Measurements from ENCODE around the gene LSM12.

Gene LSM12

GRCh38 chr17:44095388-44095646, 28.8 kb upstream of the LSM12 start:
- DNase-seq = no peak

- DNase-seq = peak; percentile 51
Measured at GRCh38 chr17:44094701-44095387, 28.4 kb upstream of the LSM12 start.

- no peak for DNase-seq
Measured at GRCh38 chr17:44093231-44093900, 26.9 kb upstream of the LSM12 start.

GRCh38 chr17:44092051-44092450, 25.6 kb upstream of the LSM12 start:
- no peak for DNase-seq

GRCh38 chr17:44091200-44091997, 24.9 kb upstream of the LSM12 start:
- no peak for DNase-seq

GRCh38 chr17:44088254-44088653, 21.8 kb upstream of the LSM12 start:
- DNase-seq = no peak

GRCh38 chr17:44087319-44087718, 20.8 kb upstream of the LSM12 start:
- no peak for DNase-seq

- peak; percentile 15 for DNase-seq
Measured at GRCh38 chr17:44086364-44087311, 20.2 kb upstream of the LSM12 start.

GRCh38 chr17:44085908-44086307, 19.4 kb upstream of the LSM12 start:
- DNase-seq = no peak

- DNase-seq = no peak
Measured at GRCh38 chr17:44084921-44085320, 18.4 kb upstream of the LSM12 start.

- DNase-seq = peak; percentile 27
Measured at GRCh38 chr17:44084131-44084538, 17.7 kb upstream of the LSM12 start.

GRCh38 chr17:44083250-44083849, 16.9 kb upstream of the LSM12 start:
- no peak for DNase-seq

- no peak for DNase-seq
Measured at GRCh38 chr17:44082256-44082927, 15.9 kb upstream of the LSM12 start.

GRCh38 chr17:44081681-44082080, 15.2 kb upstream of the LSM12 start:
- DNase-seq = no peak

- DNase-seq = peak; percentile 72
Measured at GRCh38 chr17:44079877-44080821, 13.7 kb upstream of the LSM12 start.

- DNase-seq = no peak
Measured at GRCh38 chr17:44078412-44078811, 11.9 kb upstream of the LSM12 start.

- peak; percentile 67 for DNase-seq
Measured at GRCh38 chr17:44077595-44077909, 11.1 kb upstream of the LSM12 start.

GRCh38 chr17:44076716-44077594, 10.5 kb upstream of the LSM12 start:
- DNase-seq = no peak

GRCh38 chr17:44075598-44076293, 9.3 kb upstream of the LSM12 start:
- DNase-seq = no peak
